ENCODE measurements around the gene ODF2.
"Not testable (repeated sequence)": the region's sequence is repeated elsewhere in the genome, so short reads cannot be mapped to it uniquely, and the experiment has no call there.

- TF ChIP-seq, protein P1, sequence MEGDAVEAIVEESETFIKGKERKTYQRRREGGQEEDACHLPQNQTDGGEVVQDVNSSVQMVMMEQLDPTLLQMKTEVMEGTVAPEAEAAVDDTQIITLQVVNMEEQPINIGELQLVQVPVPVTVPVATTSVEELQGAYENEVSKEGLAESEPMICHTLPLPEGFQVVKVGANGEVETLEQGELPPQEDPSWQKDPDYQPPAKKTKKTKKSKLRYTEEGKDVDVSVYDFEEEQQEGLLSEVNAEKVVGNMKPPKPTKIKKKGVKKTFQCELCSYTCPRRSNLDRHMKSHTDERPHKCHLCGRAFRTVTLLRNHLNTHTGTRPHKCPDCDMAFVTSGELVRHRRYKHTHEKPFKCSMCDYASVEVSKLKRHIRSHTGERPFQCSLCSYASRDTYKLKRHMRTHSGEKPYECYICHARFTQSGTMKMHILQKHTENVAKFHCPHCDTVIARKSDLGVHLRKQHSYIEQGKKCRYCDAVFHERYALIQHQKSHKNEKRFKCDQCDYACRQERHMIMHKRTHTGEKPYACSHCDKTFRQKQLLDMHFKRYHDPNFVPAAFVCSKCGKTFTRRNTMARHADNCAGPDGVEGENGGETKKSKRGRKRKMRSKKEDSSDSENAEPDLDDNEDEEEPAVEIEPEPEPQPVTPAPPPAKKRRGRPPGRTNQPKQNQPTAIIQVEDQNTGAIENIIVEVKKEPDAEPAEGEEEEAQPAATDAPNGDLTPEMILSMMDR (IDR thresholded peaks at IDR 0.05 in 2 of 3, conservative IDR thresholded peaks at IDR 0.05 in 1 of 3; ENCODE audit: control insufficient read depth in 2 of 3, extremely low read depth in 1 of 3, insufficient read depth in 1 of 3, low read depth in 3 of 3, low read length in 3 of 3) = not testable (repeated sequence)
- not testable (repeated sequence) for TF ChIP-seq NFXL1 (IDR thresholded peaks at IDR 0.05; ENCODE audit: borderline replicate concordance); TCF7 (IDR thresholded peaks at IDR 0.05; ENCODE audit: borderline replicate concordance); RAD51 (IDR thresholded peaks at IDR 0.05); KDM1A (IDR thresholded peaks at IDR 0.05; ENCODE audit: borderline replicate concordance); GABPA (IDR thresholded peaks at IDR 0.05; ENCODE audit: low read depth); RCOR1 (conservative IDR thresholded peaks at IDR 0.05; ENCODE audit: low read depth, low read length); BCL3 (IDR thresholded peaks at IDR 0.05; ENCODE audit: borderline replicate concordance, insufficient read depth, low read depth, low read length, poor library complexity, severe bottlenecking); ZZZ3 (IDR thresholded peaks at IDR 0.05; ENCODE audit: control insufficient read depth, insufficient read length, low read depth); WRNIP1 (IDR thresholded peaks at IDR 0.05; ENCODE audit: borderline replicate concordance, low read depth, low read length); CBFB (IDR thresholded peaks at IDR 0.05; ENCODE audit: low read depth); USF1 (IDR thresholded peaks at IDR 0.05; ENCODE audit: borderline replicate concordance, extremely low read length, insufficient read depth, low read depth, low read length)
- TF ChIP-seq, protein P2, sequence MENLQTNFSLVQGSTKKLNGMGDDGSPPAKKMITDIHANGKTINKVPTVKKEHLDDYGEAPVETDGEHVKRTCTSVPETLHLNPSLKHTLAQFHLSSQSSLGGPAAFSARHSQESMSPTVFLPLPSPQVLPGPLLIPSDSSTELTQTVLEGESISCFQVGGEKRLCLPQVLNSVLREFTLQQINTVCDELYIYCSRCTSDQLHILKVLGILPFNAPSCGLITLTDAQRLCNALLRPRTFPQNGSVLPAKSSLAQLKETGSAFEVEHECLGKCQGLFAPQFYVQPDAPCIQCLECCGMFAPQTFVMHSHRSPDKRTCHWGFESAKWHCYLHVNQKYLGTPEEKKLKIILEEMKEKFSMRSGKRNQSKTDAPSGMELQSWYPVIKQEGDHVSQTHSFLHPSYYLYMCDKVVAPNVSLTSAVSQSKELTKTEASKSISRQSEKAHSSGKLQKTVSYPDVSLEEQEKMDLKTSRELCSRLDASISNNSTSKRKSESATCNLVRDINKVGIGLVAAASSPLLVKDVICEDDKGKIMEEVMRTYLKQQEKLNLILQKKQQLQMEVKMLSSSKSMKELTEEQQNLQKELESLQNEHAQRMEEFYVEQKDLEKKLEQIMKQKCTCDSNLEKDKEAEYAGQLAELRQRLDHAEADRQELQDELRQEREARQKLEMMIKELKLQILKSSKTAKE (IDR thresholded peaks at IDR 0.05; ENCODE audit: low read depth, poor library complexity, severe bottlenecking) = not testable (repeated sequence)
These were observed 42.1 kb upstream of the ODF2 start for GRCh38 chr9:128413728-128414127.
